ENCODE data around the gene THAP5.
"Not testable (repeated sequence)": the region's sequence is repeated elsewhere in the genome, so short reads cannot be mapped to it uniquely, and the experiment has no call there.

Gene THAP5

GRCh38 chr7:108581655-108582491 lies 12.4 kb upstream of the THAP5 start:
- no peak for DNase-seq

- DNase-seq = no peak
Observed at GRCh38 chr7:108580298-108580697, 10.8 kb upstream of the THAP5 start.

GRCh38 chr7:108578937-108579336 lies 9.4 kb upstream of the THAP5 start:
- no peak for DNase-seq

- DNase-seq = no peak
Observed at GRCh38 chr7:108576116-108576515, 6.6 kb upstream of the THAP5 start.

GRCh38 chr7:108575156-108575555 lies 5.7 kb upstream of the THAP5 start:
- no peak for DNase-seq

- DNase-seq = no peak
Observed at GRCh38 chr7:108572480-108572879, 3.0 kb upstream of the THAP5 start.

- DNase-seq = peak in 1 of 2 experiments; percentile 37
Observed at GRCh38 chr7:108570146-108570755, 745 bp upstream of the THAP5 start.

GRCh38 chr7:108568801-108569380 lies 615 bp downstream of the THAP5 start:
- no peak for DNase-seq

GRCh38 chr7:108565987-108566386 lies 3.5 kb downstream of the THAP5 start:
- no peak for DNase-seq

- DNase-seq = no peak
Observed at GRCh38 chr7:108561047-108561619, 8.4 kb downstream of the THAP5 start.

GRCh38 chr7:108559253-108559652 lies 10.3 kb downstream of the THAP5 start:
- DNase-seq = no peak

- no peak for DNase-seq
Observed at GRCh38 chr7:108557617-108558016, 11.9 kb downstream of the THAP5 start.

- DNase-seq = no peak
Observed at GRCh38 chr7:108557191-108557590, 12.3 kb downstream of the THAP5 start.

GRCh38 chr7:108556665-108557064 lies 12.8 kb downstream of the THAP5 start:
- DNase-seq = not testable (repeated sequence)

GRCh38 chr7:108548141-108548896 lies 21.2 kb downstream of the THAP5 start:
- DNase-seq = not testable (repeated sequence)

GRCh38 chr7:108541478-108541877 lies 28.0 kb downstream of the THAP5 start:
- no peak for DNase-seq

GRCh38 chr7:108538685-108539084 lies 30.8 kb downstream of the THAP5 start:
- not testable (repeated sequence) for DNase-seq

- DNase-seq = not testable (repeated sequence)
Observed at GRCh38 chr7:108538236-108538635, 31.3 kb downstream of the THAP5 start.

GRCh38 chr7:108537229-108537628 lies 32.3 kb downstream of the THAP5 start:
- DNase-seq = no peak

GRCh38 chr7:108535744-108536143 lies 33.8 kb downstream of the THAP5 start:
- no peak for DNase-seq

GRCh38 chr7:108535257-108535656 lies 34.2 kb downstream of the THAP5 start:
- DNase-seq = no peak

GRCh38 chr7:108533712-108534111 lies 35.8 kb downstream of the THAP5 start:
- DNase-seq = no peak

- DNase-seq = no peak
Observed at GRCh38 chr7:108529341-108529740, 40.2 kb downstream of the THAP5 start.
